NCI-H1436 (cell line): ENCODE results near the gene GABARAP.

ENCODE experiments used
- DNase-seq: peaks from one replicate; lab custom pipeline; 2025; lab: John Stamatoyannopoulos, UW

The GABARAP gene

DNA sequence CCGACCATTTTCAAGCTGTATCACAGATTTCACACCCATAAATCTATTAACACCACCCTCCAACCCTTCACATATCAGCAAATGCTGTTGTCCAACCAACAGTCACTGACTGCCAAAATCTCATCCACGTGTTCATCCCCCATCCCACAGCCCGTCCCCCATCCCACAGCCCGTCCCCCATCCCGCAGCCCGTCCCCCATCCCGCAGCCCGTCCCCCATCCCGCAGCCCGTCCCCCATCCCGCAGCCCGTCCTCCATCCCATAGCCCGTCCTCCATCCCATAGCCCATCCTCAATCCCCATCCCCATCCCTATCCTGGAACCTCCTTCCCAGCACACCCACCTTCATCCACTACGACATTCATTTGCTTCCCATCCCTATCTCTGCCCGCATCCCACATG, 36.7 kb downstream of the GABARAP start:
- DNase-seq: no peak

DNA sequence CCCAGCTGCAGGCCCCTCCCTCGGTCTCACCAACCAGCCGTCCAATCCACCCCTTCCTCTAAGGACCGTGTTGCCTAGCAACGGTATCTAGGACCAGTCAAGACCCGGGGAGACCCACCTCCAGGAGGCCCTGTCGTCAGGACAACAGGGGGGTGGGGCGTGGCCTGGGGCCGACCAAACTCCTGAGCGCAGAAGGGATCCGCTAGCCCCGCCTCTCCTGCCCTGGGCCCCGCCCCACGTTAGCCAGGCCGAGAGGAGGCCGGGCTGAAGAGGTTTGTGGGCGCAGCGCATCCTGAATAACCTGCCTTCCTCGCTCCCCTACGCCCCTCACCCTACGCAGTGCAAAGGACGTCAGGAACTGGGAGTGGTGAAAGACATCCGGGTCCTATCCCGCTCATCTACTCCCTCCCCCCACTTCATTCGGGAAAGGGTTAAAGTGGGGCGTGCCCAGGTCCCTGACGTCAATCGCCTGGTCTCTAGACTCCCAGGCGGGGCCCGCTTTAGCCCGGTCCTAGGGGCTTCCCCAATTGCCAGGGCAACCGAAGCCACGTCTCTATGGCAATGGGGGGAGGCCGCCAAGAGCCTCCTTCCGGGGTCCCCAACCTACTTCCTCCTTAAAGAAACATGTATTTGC, 37.3 kb downstream of the GABARAP start:
- DNase-seq: peak; percentile 97

DNA sequence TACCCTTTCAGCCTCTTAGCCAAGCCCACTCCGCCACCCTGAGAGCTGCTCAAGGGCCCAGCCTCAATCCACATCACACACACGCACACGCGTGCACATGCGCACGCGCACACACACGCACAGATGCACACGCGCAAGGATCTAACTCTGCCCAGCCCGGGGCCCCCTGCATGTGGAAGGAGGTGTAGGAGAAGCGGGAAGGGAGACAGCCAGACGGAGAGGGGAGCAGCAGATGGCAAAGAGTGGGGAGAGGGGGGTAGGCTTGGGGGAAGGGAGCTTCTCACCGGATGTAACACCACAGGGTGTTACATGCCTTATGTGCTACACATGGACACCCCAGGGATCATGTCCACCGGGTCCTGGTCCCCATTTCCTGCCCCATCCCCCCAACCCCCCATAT, 37.9 kb downstream of the GABARAP start:
- DNase-seq: no peak

DNA sequence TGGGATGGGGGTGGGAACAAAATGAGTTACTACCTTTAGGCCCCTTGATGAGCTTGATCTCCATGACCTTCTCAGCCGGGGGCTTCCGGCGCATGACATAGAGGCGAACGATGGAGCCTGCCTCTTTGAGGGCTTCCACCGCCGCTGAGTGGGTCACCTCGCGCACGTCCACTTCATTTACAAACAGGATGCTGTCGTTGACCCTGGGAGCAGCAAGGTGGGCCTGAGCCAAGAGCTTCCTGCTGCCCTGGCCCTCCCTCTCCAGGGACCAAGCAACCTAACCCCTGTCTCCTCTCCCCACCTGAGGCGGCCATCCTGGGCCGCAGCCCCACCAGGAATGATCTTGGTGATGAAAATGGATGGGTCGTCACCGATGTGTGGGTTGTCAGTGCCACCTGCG, 38.9 kb downstream of the GABARAP start:
- no peak for DNase-seq

DNA sequence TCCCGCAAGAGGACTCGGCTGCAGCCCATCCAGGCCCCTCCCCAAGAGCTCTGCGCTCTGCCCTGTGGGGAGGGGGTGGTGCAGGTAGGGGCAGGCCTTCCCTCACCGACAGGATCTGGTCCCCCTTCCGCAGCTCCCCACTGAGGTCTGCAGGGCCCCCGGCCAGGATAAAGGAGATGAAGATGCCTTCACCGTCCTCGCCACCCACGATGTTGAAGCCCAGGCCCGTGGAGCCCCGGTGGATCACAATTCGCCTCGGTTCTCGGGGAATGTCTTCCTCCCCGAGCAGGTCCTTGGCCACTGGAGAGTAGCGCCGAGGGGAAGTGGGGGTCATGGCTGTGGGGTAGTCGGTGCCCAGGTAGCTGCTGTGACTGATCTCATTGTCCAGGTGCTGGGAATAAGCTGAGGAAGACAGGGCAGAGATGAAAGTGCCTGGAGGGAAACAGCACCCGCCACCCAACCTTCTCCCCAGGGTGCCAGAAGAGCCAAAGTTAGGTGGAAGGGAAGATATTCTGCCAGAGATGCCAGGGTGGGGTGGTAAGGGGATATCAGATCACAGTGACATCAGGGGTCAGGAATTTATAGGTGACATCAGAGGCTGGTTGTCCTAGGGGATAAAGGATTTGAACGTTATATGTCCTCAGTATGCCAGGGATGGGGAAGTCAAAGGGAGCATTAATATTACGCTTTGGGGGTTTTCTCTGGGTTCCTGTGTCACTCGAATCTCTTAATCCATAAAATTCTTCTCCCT, 45.4 kb downstream of the GABARAP start:
- no peak for DNase-seq

DNA sequence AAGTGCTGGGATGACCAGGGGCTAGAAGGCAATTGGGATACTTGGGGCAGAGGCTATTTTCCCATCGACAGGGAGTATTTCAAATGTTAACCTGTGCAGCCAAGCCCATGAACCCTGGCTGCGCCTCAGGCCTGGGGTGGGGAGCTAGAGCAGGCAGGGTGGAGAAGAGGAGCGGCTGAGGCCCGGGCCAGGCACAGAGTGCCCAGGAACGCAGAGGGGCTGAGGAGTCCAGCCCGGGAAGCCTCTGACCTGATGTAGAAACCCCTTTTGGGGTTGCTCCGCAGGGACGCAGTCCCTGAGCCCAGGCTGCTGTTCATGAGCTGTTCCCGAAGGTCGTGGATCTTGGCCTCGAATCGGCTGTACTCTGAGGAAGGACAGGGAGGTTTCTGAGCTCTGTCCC, 46.3 kb downstream of the GABARAP start:
- DNase-seq: no peak

DNA sequence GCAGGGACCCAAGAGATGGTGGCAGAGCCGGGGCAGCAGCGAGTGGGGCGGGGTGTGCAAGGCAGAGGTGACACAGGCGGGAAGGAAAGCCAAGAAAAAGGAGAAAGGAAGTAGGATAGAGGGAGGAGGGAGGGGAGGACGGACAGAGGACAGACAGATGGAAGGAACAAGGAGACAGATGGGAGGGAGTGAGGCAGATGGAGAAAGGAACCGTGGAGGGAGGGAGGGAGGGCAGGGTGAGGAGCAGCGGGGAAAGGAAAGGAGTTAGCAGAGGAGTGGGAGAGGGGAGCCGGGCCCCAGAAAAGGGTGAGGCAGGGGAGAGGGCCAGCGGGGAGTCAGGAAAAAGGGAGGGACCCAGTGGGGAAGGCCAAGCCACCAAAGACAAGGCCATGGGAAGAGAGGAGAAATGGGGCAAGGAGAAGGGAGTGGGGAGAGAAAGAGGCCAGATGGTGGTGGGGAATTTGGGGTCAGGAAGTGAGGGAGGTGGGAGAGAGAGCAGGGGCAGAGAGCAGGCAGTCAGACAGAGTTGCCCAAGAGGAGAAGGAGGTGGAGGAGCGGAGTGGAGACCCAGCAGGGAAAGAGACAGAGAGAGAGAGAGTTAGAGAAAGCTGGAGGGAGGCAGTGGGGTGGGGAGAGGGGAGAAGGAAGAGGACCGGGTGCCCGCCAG, 49.8 kb downstream of the GABARAP start:
- no peak for DNase-seq

DNA sequence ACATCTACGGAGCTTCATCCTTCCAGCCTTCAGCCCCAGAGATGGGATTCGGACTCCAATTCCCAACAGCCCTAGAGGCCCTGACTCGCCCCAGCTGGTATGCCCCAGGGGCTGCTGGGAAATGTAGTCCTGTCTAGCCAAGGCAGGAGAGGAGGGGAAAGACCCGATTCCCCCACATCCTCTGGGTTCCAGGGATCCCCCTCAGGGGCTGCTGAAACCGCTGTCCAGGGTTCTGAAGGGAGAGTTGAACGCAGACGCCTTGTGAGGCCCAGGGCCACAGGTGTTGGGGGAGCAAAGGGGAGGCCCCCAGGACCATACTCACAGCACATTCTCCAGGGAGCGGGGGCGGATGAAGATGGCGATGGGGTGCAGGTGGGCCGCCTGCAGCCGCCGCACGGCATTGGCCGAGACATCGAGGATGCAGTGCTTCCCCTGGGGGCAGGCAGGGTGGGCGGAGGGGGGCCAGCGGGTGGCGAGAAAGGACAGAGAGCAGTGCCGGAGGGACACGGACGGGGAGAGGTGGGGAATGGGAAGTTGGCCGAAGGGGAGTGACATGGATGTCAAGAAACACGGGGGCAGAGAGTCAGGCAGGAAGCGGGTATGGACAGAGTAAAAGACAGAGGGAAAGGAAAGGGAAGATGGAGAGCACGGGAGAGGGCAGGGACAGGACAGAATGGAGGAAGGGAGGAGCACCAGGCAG, 50.5 kb downstream of the GABARAP start:
- DNase-seq: no peak

DNA sequence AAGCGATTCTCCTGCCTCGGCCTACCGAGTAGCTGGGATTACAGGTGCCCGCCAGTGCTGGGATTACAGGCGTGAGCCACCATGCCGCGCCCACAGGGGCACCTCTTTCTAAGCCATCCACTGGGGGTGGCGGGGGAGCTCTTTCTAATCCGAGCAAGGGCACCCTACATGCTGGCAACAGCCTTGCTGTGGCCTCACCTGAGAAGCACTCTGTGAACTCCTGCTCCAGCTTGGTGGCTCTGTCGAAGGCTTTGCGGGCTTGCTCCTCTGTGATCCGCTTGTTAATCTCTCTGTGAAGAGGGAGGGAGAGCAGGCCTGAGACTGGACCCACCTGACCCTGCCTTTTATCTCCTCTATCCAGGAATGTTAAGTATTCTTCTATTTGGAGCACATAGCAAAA, 51.2 kb downstream of the GABARAP start:
- DNase-seq: no peak

DNA sequence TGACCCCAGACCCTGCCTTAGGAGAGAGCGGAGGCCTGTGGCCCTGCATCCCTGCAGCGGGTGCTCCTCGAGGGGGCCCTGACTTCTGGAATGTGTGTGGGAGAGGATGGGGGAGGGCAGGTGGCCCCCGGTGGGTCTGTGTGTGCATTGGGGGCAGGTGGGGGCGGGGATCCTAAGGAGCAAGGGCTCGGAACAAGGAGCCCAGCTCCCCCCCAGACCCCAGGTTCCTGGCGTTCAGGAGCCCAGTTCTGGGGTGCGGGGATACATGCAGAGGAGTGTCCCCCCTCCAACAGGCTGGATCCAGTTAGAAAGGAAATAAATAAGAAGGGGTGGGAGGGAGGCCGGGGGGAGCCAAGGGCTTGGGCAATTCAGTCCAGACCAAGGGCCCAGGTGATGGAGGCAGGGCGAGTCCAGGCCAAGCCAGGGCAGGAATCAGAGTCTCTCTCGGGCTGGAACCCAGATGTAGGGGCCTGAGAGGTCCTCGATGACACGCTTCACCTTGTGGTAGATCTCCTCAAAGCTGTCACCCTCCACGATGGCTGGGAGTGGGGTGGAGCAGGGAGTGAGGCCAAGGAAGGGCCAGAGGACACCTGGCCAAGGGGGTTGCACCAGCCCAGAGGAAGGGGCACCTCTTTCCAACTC, 51.9 kb downstream of the GABARAP start:
- no peak for DNase-seq
